Smooth muscle cell (in vitro differentiated cells): ENCODE results near the gene MMP24. TPM values are rescaled to one million over a fixed set of nuclear protein-coding genes. Genes with fewer than 3 reads are reported as not detected.

Experiments used
- DNase-seq: peaks from one replicate; lab custom pipeline; 2025; ENCODE audit not compliant: unreplicated experiment; lab: John Stamatoyannopoulos, UW
- H2AFZ ChIP-seq: fragments of 200-600 bp; sonication (generic); 2 replicates; pipeline ENCODE4 v1.6.0; 2016; ENCODE audit warnings: antibody characterized with exemption, low read depth, mild to moderate bottlenecking
- H3F3A ChIP-seq: fragments of 200-600 bp; sonication (generic); 2 replicates; pipeline ENCODE4 v1.6.0; 2017; ENCODE audit warnings: antibody characterized with exemption, low read depth
- H3K27ac ChIP-seq: fragments of 200-600 bp; sonication (generic); 2 replicates; pipeline ENCODE4 v1.5.1; 2016; ENCODE audit warnings: low read depth, mild to moderate bottlenecking
- H3K27me3 ChIP-seq: fragments of 200-600 bp; sonication (generic); 2 replicates; pipeline ENCODE4 v1.6.1; 2016; ENCODE audit warnings: low read depth, mild to moderate bottlenecking
- H3K36me3 ChIP-seq: fragments of 200-600 bp; sonication (generic); 2 replicates; pipeline ENCODE4 v1.5.1; 2016; ENCODE audit warnings: low read depth
- H3K4me1 ChIP-seq: fragments of 200-600 bp; sonication (generic); 2 replicates; pipeline ENCODE4 v1.5.1; 2016; ENCODE audit warnings: low read depth
- H3K4me2 ChIP-seq: fragments of 200-600 bp; sonication (generic); 2 replicates; pipeline ENCODE4 v1.6.0; 2016; ENCODE audit warnings: mild to moderate bottlenecking
- H3K4me3 ChIP-seq: fragments of 200-600 bp; sonication (generic); 2 replicates; pipeline ENCODE4 v1.5.1; 2016; ENCODE audit warnings: mild to moderate bottlenecking
- H3K79me2 ChIP-seq: fragments of 200-600 bp; sonication (generic); 2 replicates; pipeline ENCODE4 v1.6.0; 2016; ENCODE audit warnings: low read depth, mild to moderate bottlenecking
- H3K9ac ChIP-seq: fragments of 200-600 bp; sonication (generic); 2 replicates; pipeline ENCODE4 v1.6.0; 2016; ENCODE audit warnings: low read depth
- H3K9me3 ChIP-seq: fragments of 200-600 bp; sonication (generic); replicated peaks from 2 replicates; pipeline ENCODE4 v1.5.1; 2016; ENCODE audit warnings: low read depth
- H4K20me1 ChIP-seq: fragments of 200-600 bp; sonication (generic); 2 replicates; pipeline ENCODE4 v1.6.0; 2016; ENCODE audit warnings: low read depth
- CTCF ChIP-seq: fragments of 200-600 bp; sonication (generic); IDR thresholded peaks from 2 replicates; pipeline ENCODE4 v1.5.1; 2017; ENCODE audit warnings: borderline replicate concordance, mild to moderate bottlenecking, antibody characterized with exemption; ENCODE audit not compliant: insufficient read depth, poor library complexity, severe bottlenecking
- WGBS: methylation state at CpG from one replicate; pipeline ENCODE4 v1.1.7; 2016; ENCODE audit warnings: low lambda C conversion rate; 5-methylcytosine and 5-hydroxymethylcytosine counted together
- polyA plus RNA-seq: library from polyadenylated mRNA; unstranded; fragments of >200 nt; fragmentation: Nextera tagmentation; extraction: Ambion mirVana; gene quantifications from 2 replicates; pipeline ENCODE4 v1.2.1, GENCODE V29; 2016
- total RNA-seq: library from RNA; depleted of rRNA; stranded (reverse); fragments of >200 nt; gene quantifications from 2 replicates; pipeline ENCODE4 v1.2.3, GENCODE V29; 2014

MMP24 gene
- total and polyA plus RNA-seq, 2 experiments from 2014 or later, result 0.03 to 0.09 TPM

DNA sequence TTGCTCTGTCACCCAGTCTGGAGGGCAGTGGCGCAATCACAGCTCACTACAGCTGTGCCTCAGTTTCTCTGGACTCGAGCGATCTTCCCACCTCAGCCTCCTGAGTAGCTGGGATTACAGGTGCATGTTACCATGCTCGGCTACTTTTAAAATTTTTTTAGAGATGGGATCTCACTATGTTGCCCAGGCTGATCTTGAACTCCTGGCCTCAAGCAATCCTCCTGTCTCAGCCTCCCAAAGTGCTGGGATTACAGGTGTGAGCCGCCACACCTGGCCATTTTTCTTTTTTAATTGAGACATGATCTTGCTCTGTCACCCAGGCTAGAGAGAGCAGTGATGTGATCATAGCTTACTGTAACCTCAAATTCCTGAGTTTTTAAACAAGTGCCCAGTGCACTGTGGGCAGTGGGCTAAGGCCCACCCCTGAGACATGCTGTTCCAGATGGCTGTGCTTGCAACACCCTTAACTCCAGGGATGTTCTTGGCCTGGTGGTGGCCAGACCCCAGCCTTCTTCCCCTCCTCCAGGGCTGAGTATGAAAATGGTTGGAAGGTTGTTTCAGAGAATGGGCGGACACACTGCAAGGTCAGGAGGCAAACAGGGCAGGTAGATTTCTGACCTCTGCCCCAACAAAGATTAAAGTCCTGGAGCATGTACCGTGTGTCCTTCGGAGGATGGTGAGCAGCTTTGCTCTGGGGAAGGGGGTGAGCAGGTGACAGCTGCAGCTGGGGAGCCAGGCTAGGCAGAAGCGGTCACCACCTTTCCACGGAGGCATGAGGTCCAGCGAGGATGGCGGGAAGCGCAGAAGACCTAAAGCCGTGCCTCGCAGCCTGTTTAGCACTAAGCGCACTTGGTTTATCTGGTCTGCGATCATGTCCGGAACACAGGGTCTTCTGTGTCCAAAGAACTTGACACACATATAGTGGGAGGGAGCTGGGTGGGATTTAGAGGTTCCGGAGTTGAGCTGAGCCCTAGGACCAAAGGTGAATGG is 67.1 kb downstream of the MMP24 start:
- H2AFZ ChIP-seq, result no peak overlapping the region
- no peak overlapping the region for H3K9ac ChIP-seq
- H3K4me1 ChIP-seq, result no peaks in the 10 kb centered on the region
- no peaks in the 10 kb centered on the region for H3F3A ChIP-seq
- 96% methylated on average over 19 of the region's 19 CpGs for WGBS
- H3K9me3 ChIP-seq, result no peaks in the 10 kb centered on the region
- H3K27ac ChIP-seq, result no peak overlapping the region
- DNase-seq, result no peak
- H3K36me3 ChIP-seq, result no peaks in the 10 kb centered on the region
- no peak for TF ChIP-seq CTCF
- H4K20me1 ChIP-seq, result no peaks in the 10 kb centered on the region
- H3K27me3 ChIP-seq, result no peaks in the 10 kb centered on the region
- no peak overlapping the region for H3K4me2 ChIP-seq
- no peak overlapping the region for H3K4me3 ChIP-seq
- no peaks in the 10 kb centered on the region for H3K79me2 ChIP-seq

- Histone ChIP-seq H2AFZ (no peak overlapping the region), H3K79me2 (no peaks in the 10 kb centered on the region), H3K4me2 (no peak overlapping the region), H3K4me3 (no peak overlapping the region), H3K36me3 (no peaks in the 10 kb centered on the region), H3F3A (no peaks in the 10 kb centered on the region), H3K27me3 (no peaks in the 10 kb centered on the region), H3K9ac (no peak overlapping the region), H3K9me3 (no peaks in the 10 kb centered on the region), H4K20me1 (no peaks in the 10 kb centered on the region), H3K4me1 (no peaks in the 10 kb centered on the region), H3K27ac (no peak overlapping the region)
- WGBS, result 73% methylated on average over 5 of the region's 5 CpGs
- TF ChIP-seq CTCF, result no peak
- DNase-seq, result no peak
Observed at GRCh38 chr20:35294293-35294685, 67.8 kb downstream of the MMP24 start.

GRCh38 chr20:35295058-35295457 is 68.6 kb downstream of the MMP24 start:
- no peak overlapping the region for H2AFZ ChIP-seq
- H4K20me1 ChIP-seq, result no peaks in the 10 kb centered on the region
- H3K4me3 ChIP-seq, result no peak overlapping the region
- WGBS, result 94% methylated on average over 8 of the region's 8 CpGs
- no peaks in the 10 kb centered on the region for H3K79me2 ChIP-seq
- H3K4me2 ChIP-seq, result no peak overlapping the region
- H3K27ac ChIP-seq, result no peak overlapping the region
- H3K4me1 ChIP-seq, result no peaks in the 10 kb centered on the region
- no peak for TF ChIP-seq CTCF
- no peak for DNase-seq
- H3K9ac ChIP-seq, result no peak overlapping the region
- no peaks in the 10 kb centered on the region for H3K36me3 ChIP-seq
- H3K9me3 ChIP-seq, result no peaks in the 10 kb centered on the region
- H3F3A ChIP-seq, result no peaks in the 10 kb centered on the region
- no peaks in the 10 kb centered on the region for H3K27me3 ChIP-seq
